Measurements from ENCODE around the gene IRAK3.

- TF ChIP-seq POLR2A (IDR thresholded peaks at IDR 0.05), result no peak
- no peak for TF ChIP-seq CTCF (IDR thresholded peaks at IDR 0.05 in 8 of 11, conservative IDR thresholded peaks at IDR 0.05 in 3 of 11)
- no peak for TF ChIP-seq POLR2AphosphoS5 (IDR thresholded peaks at IDR 0.05)
Observed at GRCh38 chr12:66141299-66141698, 47.7 kb upstream of the IRAK3 start.
